ENCODE data around the gene HOXA7. TPM values are rescaled to one million over a fixed set of nuclear protein-coding genes. Genes with fewer than 3 reads are reported as not detected.

HOXA7 gene
- total and polyA plus RNA-seq, 2 experiments from 2014 or later: 0.83 TPM; not detected in 1

- no peaks in the 10 kb centered on the region for H3K9me2 ChIP-seq (replicated peaks; ENCODE audit: insufficient read depth)
- no peaks in the 10 kb centered on the region for H3K9me3 ChIP-seq (ENCODE audit: low read depth)
- WGBS (ENCODE audit: low lambda C conversion rate, missing lambda C conversion rate): 16% methylated on average over 4 of the region's 4 CpGs
- H3K4me2 ChIP-seq: peak overlapping the region; percentile 90
- no peak for DNase-seq (ENCODE audit: low spot score)
- no peak overlapping the region for H2AFZ ChIP-seq
- TF ChIP-seq EZH2 (IDR thresholded peaks at IDR 0.05; ENCODE audit: borderline replicate concordance): no peak
- H3K4me3 ChIP-seq: peak overlapping the region; percentile 57
- peaks cover 89% of the 10 kb centered on the region for H3K27me3 ChIP-seq
- peaks cover 81% of the 10 kb centered on the region for H3K79me2 ChIP-seq
- H4K20me1 ChIP-seq (ENCODE audit: insufficient read depth, poor library complexity, severe bottlenecking): peaks cover 19% of the 10 kb centered on the region
- H3K36me3 ChIP-seq (replicated peaks; ENCODE audit: insufficient read depth, low read depth): no peaks in the 10 kb centered on the region
- peak overlapping the region; percentile 82 for H3K27ac ChIP-seq
- peaks cover 4% of the 10 kb centered on the region for H3K4me1 ChIP-seq (ENCODE audit: insufficient read depth)
Observed at GRCh38 chr7:27201580-27202017, 45.1 kb upstream of the HOXA7 start.

GRCh38 chr7:27200761-27201579 is 44.5 kb upstream of the HOXA7 start:
- WGBS (ENCODE audit: low lambda C conversion rate, missing lambda C conversion rate): 13% methylated on average over 14 of the region's 14 CpGs
- H3K79me2 ChIP-seq: peaks cover 80% of the 10 kb centered on the region
- H3K4me3 ChIP-seq: peak overlapping the region; percentile 57
- H3K27me3 ChIP-seq: peaks cover 82% of the 10 kb centered on the region
- H3K9me3 ChIP-seq (ENCODE audit: low read depth): no peaks in the 10 kb centered on the region
- no peaks in the 10 kb centered on the region for H3K9me2 ChIP-seq (replicated peaks; ENCODE audit: insufficient read depth)
- peak overlapping the region; percentile 90 for H3K4me2 ChIP-seq
- H4K20me1 ChIP-seq (ENCODE audit: insufficient read depth, poor library complexity, severe bottlenecking): peaks cover 22% of the 10 kb centered on the region
- TF ChIP-seq EZH2phosphoT487 (IDR thresholded peaks at IDR 0.05; ENCODE audit: low read depth, severe bottlenecking, unreplicated experiment): no peak
- no peak for TF ChIP-seq EZH2 (IDR thresholded peaks at IDR 0.05; ENCODE audit: borderline replicate concordance)
- no peak for TF ChIP-seq CTCF (IDR thresholded peaks at IDR 0.05; ENCODE audit: poor library complexity)
- peak overlapping the region; percentile 82 for H3K27ac ChIP-seq
- no peak overlapping the region for H2AFZ ChIP-seq
- peaks cover 4% of the 10 kb centered on the region for H3K4me1 ChIP-seq (ENCODE audit: insufficient read depth)
- no peak for DNase-seq (ENCODE audit: low spot score)
- H3K36me3 ChIP-seq (replicated peaks; ENCODE audit: insufficient read depth, low read depth): no peaks in the 10 kb centered on the region

- H2AFZ ChIP-seq: no peak within 1 kb of the TSS
- peaks cover 27% of the 10 kb centered on the region for H4K20me1 ChIP-seq (ENCODE audit: insufficient read depth, poor library complexity, severe bottlenecking)
- no peaks in the 10 kb centered on the region for H3K9me2 ChIP-seq (replicated peaks; ENCODE audit: insufficient read depth)
- TF ChIP-seq EZH2 (IDR thresholded peaks at IDR 0.05; ENCODE audit: borderline replicate concordance) (peak; percentile 75), EZH2phosphoT487 (IDR thresholded peaks at IDR 0.05; ENCODE audit: low read depth, severe bottlenecking, unreplicated experiment) (no peak)
- peak; percentile 89 for DNase-seq (ENCODE audit: low spot score)
- peak within 1 kb of the TSS; percentile 96 for H3K4me2 ChIP-seq
- peaks cover under 1% of the 10 kb centered on the region for H3K4me1 ChIP-seq (ENCODE audit: insufficient read depth)
- no peaks in the 10 kb centered on the region for H3K9me3 ChIP-seq (ENCODE audit: low read depth)
- peaks cover 80% of the 10 kb centered on the region for H3K27me3 ChIP-seq
- H3K27ac ChIP-seq: peak within 1 kb of the TSS; percentile 82
- peak within 1 kb of the TSS; percentile 59 for H3K4me3 ChIP-seq
- peaks cover 80% of the 10 kb centered on the region for H3K79me2 ChIP-seq
- 1% methylated on average over 66 of the region's 99 CpGs for WGBS (ENCODE audit: low lambda C conversion rate, missing lambda C conversion rate)
- no peaks in the 10 kb centered on the region for H3K36me3 ChIP-seq (replicated peaks; ENCODE audit: insufficient read depth, low read depth)
Observed at GRCh38 chr7:27199849-27200760, 43.6 kb upstream of the HOXA7 start, which contains the start of gene HOXA13. Gene HOXA13, minus strand, starts transcription at chr7:27200091. Its CDS starts 14 bp downstream, at chr7:27200077.

- Histone ChIP-seq H3K79me2 (peaks cover 80% of the 10 kb centered on the region), H3K27ac (peak overlapping the region; percentile 36), H4K20me1 (ENCODE audit: insufficient read depth, poor library complexity, severe bottlenecking) (peaks cover 36% of the 10 kb centered on the region), H3K27me3 (peaks cover 80% of the 10 kb centered on the region), H3K9me2 (replicated peaks; ENCODE audit: insufficient read depth) (no peaks in the 10 kb centered on the region), H2AFZ (no peak overlapping the region), H3K4me1 (ENCODE audit: insufficient read depth) (no peaks in the 10 kb centered on the region), H3K36me3 (replicated peaks; ENCODE audit: insufficient read depth, low read depth) (no peaks in the 10 kb centered on the region), H3K4me3 (peak overlapping the region; percentile 25), H3K9me3 (ENCODE audit: low read depth) (no peaks in the 10 kb centered on the region), H3K4me2 (peak overlapping the region; percentile 96)
- WGBS (ENCODE audit: low lambda C conversion rate, missing lambda C conversion rate): 4% methylated on average over 69 of the region's 93 CpGs
- DNase-seq (ENCODE audit: low spot score): no peak
- TF ChIP-seq EZH2phosphoT487 (IDR thresholded peaks at IDR 0.05; ENCODE audit: low read depth, severe bottlenecking, unreplicated experiment) (no peak), EZH2 (IDR thresholded peaks at IDR 0.05; ENCODE audit: borderline replicate concordance) (peak; percentile 63), CTCF (IDR thresholded peaks at IDR 0.05; ENCODE audit: poor library complexity) (no peak)
Observed at GRCh38 chr7:27198871-27199801, 42.7 kb upstream of the HOXA7 start.
